HepG2 (cell line): ENCODE data around the gene THBS1. TPM values are rescaled to one million over a fixed set of nuclear protein-coding genes. Genes with fewer than 3 reads are reported as not detected.

Source experiments
- HNF4A ChIP-seq: sonication (generic); formaldehyde crosslinking; IDR thresholded peaks from 2 replicates; pipeline ENCODE4 v1.4.0; 2020; ENCODE audit warnings: missing genetic modification reagents
- MED13 ChIP-seq: sonication (generic); formaldehyde crosslinking; IDR thresholded peaks from 2 replicates; pipeline ENCODE4 v1.5.0; 2020; ENCODE audit warnings: missing genetic modification reagents
- NONO ChIP-seq, 2 experiments: fragments of 450-650 bp in 1 of 2; sonication (generic) in 1 of 2; formaldehyde crosslinking in 1 of 2; IDR thresholded peaks in 1 of 2; conservative IDR thresholded peaks in 1 of 2; 2 replicates each; pipeline versions ENCODE4 v1.6.1 to v1.8.0; 2017 to 2022; ENCODE audit warnings: mild to moderate bottlenecking in 1 of 2, missing genetic modification reagents in 1 of 2, moderate library complexity in 1 of 2
- NR2C2 ChIP-seq: sonication (generic); formaldehyde crosslinking; IDR thresholded peaks from 2 replicates; pipeline ENCODE4 v1.4.0; 2020; ENCODE audit warnings: missing genetic modification reagents, mild to moderate bottlenecking, moderate library complexity, borderline replicate concordance
- NRL ChIP-seq: sonication (generic); formaldehyde crosslinking; IDR thresholded peaks from 2 replicates; pipeline ENCODE4 v1.5.0; 2020; ENCODE audit warnings: missing genetic modification reagents, mild to moderate bottlenecking, moderate library complexity, borderline replicate concordance
- POGZ ChIP-seq: sonication (generic); formaldehyde crosslinking; IDR thresholded peaks from 2 replicates; pipeline ENCODE4 v1.4.0; 2020; ENCODE audit warnings: mild to moderate bottlenecking, missing genetic modification reagents
- ZFY ChIP-seq: sonication (generic); formaldehyde crosslinking; IDR thresholded peaks from 2 replicates; pipeline ENCODE4 v1.4.0; 2020; ENCODE audit warnings: missing genetic modification reagents
- ZNF121 ChIP-seq: sonication (generic); formaldehyde crosslinking; IDR thresholded peaks from 2 replicates; pipeline ENCODE4 v1.5.0; 2020; ENCODE audit warnings: mild to moderate bottlenecking, missing genetic modification reagents
- ZNF143 ChIP-seq: sonication (generic); formaldehyde crosslinking; IDR thresholded peaks from 2 replicates; pipeline ENCODE4 v1.4.0; 2020; ENCODE audit warnings: missing genetic modification reagents
- ZSCAN21 ChIP-seq: sonication (generic); formaldehyde crosslinking; IDR thresholded peaks from 2 replicates; pipeline ENCODE4 v1.8.0; 2022; ENCODE audit warnings: mild to moderate bottlenecking, missing genetic modification reagents, moderate library complexity, borderline replicate concordance
- polyA plus RNA-seq, 8 experiments: library from polyadenylated mRNA; depleted of rRNA in 3 of 8; stranded (reverse) in 7 of 8; unstranded in 1 of 8; fragments of >200 nt; fragmentation: Illumina TruSeq in 4 of 8; extraction: Trizol in 4 of 8; gene quantifications; 2 replicates each; pipeline versions ENCODE4 v1.2.1 to v1.2.3, GENCODE V29; 2011 to 2016; ENCODE audit warnings: low read depth in 4 of 8, missing spikeins in 1 of 8, mixed read lengths in 1 of 8; ENCODE audit not compliant: insufficient read depth in 1 of 8
- total RNA-seq, 5 experiments: library from RNA; depleted of rRNA; stranded (reverse); fragments of >200 nt; fragmentation: Illumina TruSeq; extraction: Trizol; gene quantifications; 2 replicates each; pipeline ENCODE4 v1.2.3, GENCODE V29; 2016; ENCODE audit warnings: low read depth in 1 of 5
- TF ChIP-seq, protein P1 (sequence below): sonication (generic); formaldehyde crosslinking; IDR thresholded peaks from 2 replicates; pipeline ENCODE4 v1.4.0; 2020; ENCODE audit warnings: mild to moderate bottlenecking, missing genetic modification reagents
- TF ChIP-seq, protein P2 (sequence below): sonication (generic); formaldehyde crosslinking; IDR thresholded peaks from 2 replicates; pipeline ENCODE4 v1.5.0; 2020; ENCODE audit warnings: missing genetic modification reagents
- TF ChIP-seq, protein P3 (sequence below): IDR thresholded peaks from 2 replicates; pipeline ENCODE4 v1.6.1; 2016; ENCODE audit warnings: missing compliant biosample characterization, missing genetic modification reagents, borderline replicate concordance
- TF ChIP-seq, protein P4 (sequence below): sonication (generic); formaldehyde crosslinking; IDR thresholded peaks from 2 replicates; pipeline ENCODE4 v1.4.0; 2020; ENCODE audit warnings: mild to moderate bottlenecking, low read depth, missing genetic modification reagents
- TF ChIP-seq, protein P5 (sequence below): sonication (generic); formaldehyde crosslinking; IDR thresholded peaks from 2 replicates; pipeline ENCODE4 v1.4.0; 2020; ENCODE audit warnings: mild to moderate bottlenecking, missing genetic modification reagents

THBS1 gene
- total and polyA plus RNA-seq, 2 of the 13 experiments (the other 11 are each of a cell fraction or from before 2014, with no cell fraction given), result 54.7 to 67.1 TPM

DNA sequence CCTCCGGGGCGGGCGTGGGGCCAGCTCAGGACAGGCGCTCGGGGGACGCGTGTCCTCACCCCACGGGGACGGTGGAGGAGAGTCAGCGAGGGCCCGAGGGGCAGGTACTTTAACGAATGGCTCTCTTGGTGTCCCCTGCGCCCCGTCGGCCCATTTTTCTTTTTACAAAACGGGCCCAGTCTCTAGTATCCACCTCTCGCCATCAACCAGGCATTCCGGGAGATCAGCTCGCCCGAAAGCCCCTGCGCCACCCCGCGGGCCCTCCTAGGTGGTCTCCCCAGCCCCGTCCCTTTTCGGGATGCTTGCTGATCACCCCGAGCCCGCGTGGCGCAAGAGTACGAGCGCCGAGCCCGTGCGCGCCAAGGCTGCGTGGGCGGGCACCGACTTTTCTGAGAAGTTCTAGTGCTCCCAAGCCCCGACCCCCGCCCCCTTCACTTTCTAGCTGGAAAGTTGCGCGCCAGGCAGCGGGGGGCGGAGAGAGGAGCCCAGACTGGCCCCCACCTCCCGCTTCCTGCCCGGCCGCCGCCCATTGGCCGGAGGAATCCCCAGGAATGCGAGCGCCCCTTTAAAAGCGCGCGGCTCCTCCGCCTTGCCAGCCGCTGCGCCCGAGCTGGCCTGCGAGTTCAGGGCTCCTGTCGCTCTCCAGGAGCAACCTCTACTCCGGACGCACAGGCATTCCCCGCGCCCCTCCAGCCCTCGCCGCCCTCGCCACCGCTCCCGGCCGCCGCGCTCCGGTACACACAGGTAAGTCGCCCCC lies at the start of gene THBS1 (continued):
- TF ChIP-seq, protein P1, sequence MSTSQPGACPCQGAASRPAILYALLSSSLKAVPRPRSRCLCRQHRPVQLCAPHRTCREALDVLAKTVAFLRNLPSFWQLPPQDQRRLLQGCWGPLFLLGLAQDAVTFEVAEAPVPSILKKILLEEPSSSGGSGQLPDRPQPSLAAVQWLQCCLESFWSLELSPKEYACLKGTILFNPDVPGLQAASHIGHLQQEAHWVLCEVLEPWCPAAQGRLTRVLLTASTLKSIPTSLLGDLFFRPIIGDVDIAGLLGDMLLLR (CRISPR knock-in tag), result peak; percentile 22; the same call in 1 of the 2 replicates
- peak; percentile 24; the same call in 1 of the 2 replicates for TF ChIP-seq ZFY (CRISPR knock-in tag)
- no peak for TF ChIP-seq ZNF143 (CRISPR knock-in tag)
- TF ChIP-seq NR2C2 (CRISPR knock-in tag), result 0 out of 2 replicates have a peak, but pooled peaks have one; percentile 11
- TF ChIP-seq, protein P2, sequence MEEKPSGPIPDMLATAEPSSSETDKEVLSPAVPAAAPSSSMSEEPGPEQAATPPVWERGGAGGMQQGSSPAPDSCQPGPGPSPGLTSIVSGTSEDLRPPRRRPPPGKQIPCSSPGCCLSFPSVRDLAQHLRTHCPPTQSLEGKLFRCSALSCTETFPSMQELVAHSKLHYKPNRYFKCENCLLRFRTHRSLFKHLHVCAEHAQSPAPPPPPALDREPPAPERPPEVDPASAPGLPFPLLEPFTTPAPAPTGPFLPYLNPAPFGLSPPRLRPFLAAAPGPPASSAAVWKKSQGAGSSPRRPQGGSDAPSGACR (CRISPR knock-in tag), result peak; percentile 23; the same call in 1 of the 2 replicates
- TF ChIP-seq, protein P3, sequence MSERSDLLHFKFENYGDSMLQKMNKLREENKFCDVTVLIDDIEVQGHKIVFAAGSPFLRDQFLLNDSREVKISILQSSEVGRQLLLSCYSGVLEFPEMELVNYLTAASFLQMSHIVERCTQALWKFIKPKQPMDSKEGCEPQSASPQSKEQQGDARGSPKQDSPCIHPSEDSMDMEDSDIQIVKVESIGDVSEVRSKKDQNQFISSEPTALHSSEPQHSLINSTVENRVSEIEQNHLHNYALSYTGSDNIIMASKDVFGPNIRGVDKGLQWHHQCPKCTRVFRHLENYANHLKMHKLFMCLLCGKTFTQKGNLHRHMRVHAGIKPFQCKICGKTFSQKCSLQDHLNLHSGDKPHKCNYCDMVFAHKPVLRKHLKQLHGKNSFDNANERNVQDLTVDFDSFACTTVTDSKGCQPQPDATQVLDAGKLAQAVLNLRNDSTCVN (CRISPR knock-in tag), result no peak
- TF ChIP-seq MED13 (CRISPR knock-in tag), result peak; percentile 90
- no peak for TF ChIP-seq HNF4A (CRISPR knock-in tag)
- peak; percentile 4; the same call in 1 of the 2 replicates for TF ChIP-seq ZSCAN21 (CRISPR knock-in tag)
- 0 out of 2 replicates have a peak, but pooled peaks have one; percentile 26 for TF ChIP-seq NRL (CRISPR knock-in tag)
- TF ChIP-seq NONO (IDR thresholded peaks at IDR 0.05), result no peak
- TF ChIP-seq NONO (CRISPR knock-in tag; conservative IDR thresholded peaks at IDR 0.05), result no peak; the same call in 1 of the 2 replicates
- TF ChIP-seq, protein P4, sequence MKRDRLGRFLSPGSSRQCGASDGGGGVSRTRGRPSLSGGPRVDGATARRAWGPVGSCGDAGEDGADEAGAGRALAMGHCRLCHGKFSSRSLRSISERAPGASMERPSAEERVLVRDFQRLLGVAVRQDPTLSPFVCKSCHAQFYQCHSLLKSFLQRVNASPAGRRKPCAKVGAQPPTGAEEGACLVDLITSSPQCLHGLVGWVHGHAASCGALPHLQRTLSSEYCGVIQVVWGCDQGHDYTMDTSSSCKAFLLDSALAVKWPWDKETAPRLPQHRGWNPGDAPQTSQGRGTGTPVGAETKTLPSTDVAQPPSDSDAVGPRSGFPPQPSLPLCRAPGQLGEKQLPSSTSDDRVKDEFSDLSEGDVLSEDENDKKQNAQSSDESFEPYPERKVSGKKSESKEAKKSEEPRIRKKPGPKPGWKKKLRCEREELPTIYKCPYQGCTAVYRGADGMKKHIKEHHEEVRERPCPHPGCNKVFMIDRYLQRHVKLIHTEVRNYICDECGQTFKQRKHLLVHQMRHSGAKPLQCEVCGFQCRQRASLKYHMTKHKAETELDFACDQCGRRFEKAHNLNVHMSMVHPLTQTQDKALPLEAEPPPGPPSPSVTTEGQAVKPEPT (CRISPR knock-in tag), result peak; percentile 54; the same call in 1 of the 2 replicates
- TF ChIP-seq, protein P5, sequence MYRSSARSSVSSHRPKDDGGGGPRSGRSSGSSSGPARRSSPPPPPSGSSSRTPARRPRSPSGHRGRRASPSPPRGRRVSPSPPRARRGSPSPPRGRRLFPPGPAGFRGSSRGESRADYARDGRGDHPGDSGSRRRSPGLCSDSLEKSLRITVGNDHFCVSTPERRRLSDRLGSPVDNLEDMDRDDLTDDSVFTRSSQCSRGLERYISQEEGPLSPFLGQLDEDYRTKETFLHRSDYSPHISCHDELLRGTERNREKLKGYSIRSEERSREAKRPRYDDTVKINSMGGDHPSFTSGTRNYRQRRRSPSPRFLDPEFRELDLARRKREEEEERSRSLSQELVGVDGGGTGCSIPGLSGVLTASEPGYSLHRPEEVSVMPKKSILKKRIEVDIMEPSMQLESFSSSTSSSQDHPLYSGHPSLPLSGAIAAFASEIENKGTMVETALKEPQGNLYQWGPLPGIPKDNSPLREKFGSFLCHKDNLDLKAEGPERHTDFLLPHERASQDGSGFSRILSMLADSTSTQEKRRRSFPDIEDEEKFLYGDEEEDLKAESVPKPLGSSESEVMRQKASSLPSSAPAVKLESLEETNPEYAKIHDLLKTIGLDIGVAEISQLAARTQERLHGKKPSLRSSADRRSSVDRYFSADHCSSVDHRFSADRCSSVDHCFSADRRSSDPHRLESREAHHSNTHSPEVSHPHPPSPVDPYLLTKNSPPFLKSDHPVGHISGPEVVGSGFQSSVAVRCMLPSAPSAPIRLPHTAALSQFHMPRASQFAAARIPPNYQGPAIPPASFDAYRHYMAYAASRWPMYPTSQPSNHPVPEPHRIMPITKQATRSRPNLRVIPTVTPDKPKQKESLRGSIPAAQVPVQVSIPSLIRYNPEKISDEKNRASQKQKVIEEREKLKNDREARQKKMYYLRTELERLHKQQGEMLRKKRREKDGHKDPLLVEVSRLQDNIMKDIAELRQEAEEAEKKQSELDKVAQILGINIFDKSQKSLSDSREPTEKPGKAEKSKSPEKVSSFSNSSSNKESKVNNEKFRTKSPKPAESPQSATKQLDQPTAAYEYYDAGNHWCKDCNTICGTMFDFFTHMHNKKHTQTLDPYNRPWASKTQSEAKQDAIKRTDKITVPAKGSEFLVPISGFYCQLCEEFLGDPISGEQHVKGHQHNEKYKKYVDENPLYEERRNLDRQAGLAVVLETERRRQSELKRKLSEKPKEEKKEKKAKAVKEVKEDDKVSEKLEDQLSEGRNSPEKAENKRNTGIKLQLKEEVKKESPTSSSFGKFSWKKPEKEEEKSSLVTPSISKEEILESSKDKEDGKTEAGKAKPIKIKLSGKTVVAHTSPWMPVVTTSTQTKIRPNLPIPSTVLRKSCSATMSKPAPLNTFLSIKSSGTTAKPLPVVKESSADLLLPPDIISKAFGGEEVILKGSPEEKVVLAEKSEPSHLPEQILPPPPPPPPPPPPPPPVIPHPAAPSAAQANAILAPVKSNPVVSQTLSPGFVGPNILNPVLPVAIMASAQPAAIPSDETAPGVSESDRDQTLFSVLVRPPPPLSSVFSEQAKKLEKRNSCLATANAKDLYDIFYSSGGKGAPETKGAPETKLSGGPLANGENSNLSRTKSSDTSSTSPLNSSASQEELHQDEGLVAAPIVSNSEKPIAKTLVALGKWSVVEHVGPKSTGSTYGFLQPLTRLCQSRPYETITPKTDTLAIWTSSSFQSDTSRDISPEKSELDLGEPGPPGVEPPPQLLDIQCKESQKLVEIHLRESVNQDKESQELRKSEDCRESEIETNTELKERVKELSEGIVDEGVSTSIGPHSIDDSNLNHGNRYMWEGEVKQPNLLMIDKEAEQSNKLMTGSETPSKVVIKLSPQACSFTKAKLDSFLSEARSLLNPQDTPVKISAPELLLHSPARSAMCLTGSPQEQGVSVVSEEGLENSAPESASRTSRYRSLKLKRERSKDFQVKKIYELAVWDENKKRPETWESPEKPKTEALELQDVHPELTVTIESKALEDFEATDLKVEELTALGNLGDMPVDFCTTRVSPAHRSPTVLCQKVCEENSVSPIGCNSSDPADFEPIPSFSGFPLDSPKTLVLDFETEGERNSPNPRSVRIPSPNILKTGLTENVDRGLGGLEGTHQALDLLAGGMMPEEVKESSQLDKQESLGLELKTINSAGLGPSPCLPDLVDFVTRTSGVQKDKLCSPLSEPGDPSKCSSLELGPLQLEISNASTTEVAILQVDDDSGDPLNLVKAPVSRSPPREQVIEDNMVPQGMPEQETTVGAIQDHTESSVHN (CRISPR knock-in tag), result peak; percentile 61; the same call in 1 of the 2 replicates
- TF ChIP-seq ZNF121, result 0 out of 2 replicates have a peak, but pooled peaks have one; percentile 13
- peak; percentile 82 for TF ChIP-seq POGZ
